ENCODE data around the gene HDAC4.

DNA sequence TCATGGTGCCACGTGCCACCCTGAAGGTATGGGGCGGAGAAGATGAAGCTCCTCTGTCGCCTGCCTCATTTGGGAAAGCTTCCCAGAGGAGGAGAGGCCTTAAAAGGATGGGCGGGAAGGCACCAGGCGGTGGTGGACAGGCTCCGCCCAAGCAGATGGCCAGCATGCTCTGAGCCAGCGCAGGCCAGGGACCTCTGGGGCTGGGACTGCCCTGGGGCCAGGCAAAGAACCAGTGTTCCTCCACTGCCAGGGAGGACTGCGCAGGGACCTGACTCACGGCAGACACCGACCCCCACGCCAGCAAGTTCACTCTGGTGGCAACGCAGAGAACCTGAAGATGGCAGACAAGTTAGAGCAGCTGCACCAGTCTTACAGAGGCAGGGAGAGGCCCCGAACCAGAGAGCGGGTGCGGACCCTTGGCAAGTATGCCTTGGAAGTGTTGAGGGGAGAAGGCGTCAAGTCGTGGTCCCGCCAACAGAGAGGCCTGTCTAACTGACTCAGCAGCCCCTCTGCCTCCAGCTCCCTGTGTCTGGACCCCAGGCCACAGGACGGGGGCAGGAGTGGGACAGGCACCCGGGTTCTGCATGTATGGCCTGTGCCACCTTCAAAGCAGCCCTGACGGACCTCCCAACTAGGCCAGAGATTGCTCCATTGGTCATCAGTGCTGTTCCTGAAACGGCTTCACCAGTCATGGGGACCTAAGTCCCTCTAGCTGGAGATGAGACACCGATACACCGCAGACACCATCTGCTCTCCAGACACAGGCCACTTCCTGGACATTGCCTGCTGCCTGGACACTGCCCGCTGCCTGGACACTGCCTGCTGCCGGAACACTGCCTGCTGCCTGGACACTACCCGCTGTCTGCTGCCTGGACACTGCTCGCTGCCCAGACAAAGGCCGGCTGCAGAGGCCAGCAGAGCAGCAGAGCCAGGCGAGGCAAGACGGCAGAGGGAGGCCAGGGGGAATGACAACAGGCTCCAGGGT, 124.7 kb downstream of the HDAC4 start:
- TF ChIP-seq GATA3 (IDR thresholded peaks at IDR 0.05; ENCODE audit: low read depth, low read length): no peak
- TF ChIP-seq GATA2 (IDR thresholded peaks at IDR 0.05; ENCODE audit: low read depth, low read length): peak; percentile 74

Data from SH-SY5Y (cell line).